ENCODE results near the gene FGFR4. TPM values are rescaled to one million over a fixed set of nuclear protein-coding genes. Genes with fewer than 3 reads are reported as not detected.

The FGFR4 gene
- total and polyA plus RNA-seq, 2 donors (not counting 1 experiment from before 2014, with no cell fraction given), result 12.6 to 28.4 TPM

DNA sequence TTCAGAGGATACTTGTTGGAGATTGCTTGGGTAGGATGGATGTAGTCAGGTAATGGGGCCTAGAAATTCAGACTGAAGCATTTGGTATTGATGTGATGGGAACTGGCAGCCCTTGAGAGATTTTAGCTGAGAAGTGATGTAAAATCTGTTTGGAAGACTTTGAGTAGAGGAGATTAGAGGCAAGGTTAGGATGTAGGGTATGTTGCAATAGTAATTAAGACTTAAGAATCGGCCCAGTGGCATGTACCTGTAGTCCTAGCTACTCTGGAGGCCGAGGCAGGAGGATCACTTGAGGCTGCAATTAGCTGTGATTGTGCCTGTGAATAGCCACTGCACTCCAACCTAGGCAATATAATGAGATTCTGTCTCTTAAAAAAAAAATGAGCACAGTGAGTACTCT lies 53.6 kb downstream of the FGFR4 start:
- H3K27me3 ChIP-seq (ENCODE audit: control insufficient read depth, insufficient read depth, low read length), result no peaks in the 10 kb centered on the region
- no peaks in the 10 kb centered on the region for H4K20me1 ChIP-seq (ENCODE audit: control insufficient read depth, extremely low read depth, insufficient read depth, low read length)
- H3K36me3 ChIP-seq (ENCODE audit: control insufficient read depth, insufficient read depth, low read length), result peaks cover 8% of the 10 kb centered on the region
- no peak overlapping the region for H3K4me3 ChIP-seq (replicated peaks in 1 of 4; ENCODE audit: control extremely low read depth in 1 of 4, insufficient read depth in 1 of 4, low read depth in 3 of 4, low read length in 4 of 4)
- no peak overlapping the region for H3K9ac ChIP-seq (ENCODE audit: insufficient read depth, low read length)
- DNase-seq (ENCODE audit: low read depth in 2 of 2), result no peak
- no peaks in the 10 kb centered on the region for H3K9me3 ChIP-seq (ENCODE audit: control insufficient read depth, insufficient read depth, low read depth, low read length)
- TF ChIP-seq, protein P1, sequence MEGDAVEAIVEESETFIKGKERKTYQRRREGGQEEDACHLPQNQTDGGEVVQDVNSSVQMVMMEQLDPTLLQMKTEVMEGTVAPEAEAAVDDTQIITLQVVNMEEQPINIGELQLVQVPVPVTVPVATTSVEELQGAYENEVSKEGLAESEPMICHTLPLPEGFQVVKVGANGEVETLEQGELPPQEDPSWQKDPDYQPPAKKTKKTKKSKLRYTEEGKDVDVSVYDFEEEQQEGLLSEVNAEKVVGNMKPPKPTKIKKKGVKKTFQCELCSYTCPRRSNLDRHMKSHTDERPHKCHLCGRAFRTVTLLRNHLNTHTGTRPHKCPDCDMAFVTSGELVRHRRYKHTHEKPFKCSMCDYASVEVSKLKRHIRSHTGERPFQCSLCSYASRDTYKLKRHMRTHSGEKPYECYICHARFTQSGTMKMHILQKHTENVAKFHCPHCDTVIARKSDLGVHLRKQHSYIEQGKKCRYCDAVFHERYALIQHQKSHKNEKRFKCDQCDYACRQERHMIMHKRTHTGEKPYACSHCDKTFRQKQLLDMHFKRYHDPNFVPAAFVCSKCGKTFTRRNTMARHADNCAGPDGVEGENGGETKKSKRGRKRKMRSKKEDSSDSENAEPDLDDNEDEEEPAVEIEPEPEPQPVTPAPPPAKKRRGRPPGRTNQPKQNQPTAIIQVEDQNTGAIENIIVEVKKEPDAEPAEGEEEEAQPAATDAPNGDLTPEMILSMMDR (conservative IDR thresholded peaks at IDR 0.05 in 1 of 2, IDR thresholded peaks at IDR 0.05 in 1 of 2; ENCODE audit: low read depth in 1 of 2, low read length in 2 of 2), result no peak
- no peak for TF ChIP-seq EZH2 (IDR thresholded peaks at IDR 0.05; ENCODE audit: low read length, missing control alignments)
- no peak overlapping the region for H3K4me2 ChIP-seq (ENCODE audit: extremely low read depth, insufficient read depth, low read length)
- peaks cover 75% of the 10 kb centered on the region for H3K79me2 ChIP-seq (ENCODE audit: control insufficient read depth, insufficient read depth, low read length)
- peaks cover 8% of the 10 kb centered on the region for H3K4me1 ChIP-seq (ENCODE audit: control insufficient read depth, extremely low read depth, insufficient read depth, low read length)
- no peak overlapping the region for H2AFZ ChIP-seq (ENCODE audit: low read length)
- H3K27ac ChIP-seq (ENCODE audit: insufficient read depth, low read length), result no peak overlapping the region

DNA sequence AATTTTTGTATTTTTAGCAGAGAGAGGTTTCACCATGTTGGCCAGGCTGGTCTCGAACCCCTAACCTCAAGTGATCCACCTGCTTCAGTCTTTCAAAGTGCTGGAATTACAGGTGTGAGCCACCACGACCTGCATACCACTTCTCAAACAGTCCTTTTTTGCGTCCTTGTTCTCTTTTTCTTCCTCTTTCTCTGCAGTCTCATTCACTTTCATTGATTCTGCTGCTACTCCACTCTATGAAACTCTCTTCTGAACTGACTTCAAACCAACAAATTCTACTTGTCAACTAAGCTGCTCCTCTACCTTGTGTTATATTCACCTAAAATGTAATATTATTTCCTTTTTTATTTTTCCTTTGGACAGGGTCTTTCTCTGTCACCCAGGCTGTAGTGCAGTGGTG lies 54.8 kb downstream of the FGFR4 start:
- Histone ChIP-seq H3K79me2 (ENCODE audit: control insufficient read depth, insufficient read depth, low read length) (peaks cover 67% of the 10 kb centered on the region), H3K9ac (ENCODE audit: insufficient read depth, low read length) (no peak overlapping the region), H4K20me1 (ENCODE audit: control insufficient read depth, extremely low read depth, insufficient read depth, low read length) (no peaks in the 10 kb centered on the region), H3K27me3 (ENCODE audit: control insufficient read depth, insufficient read depth, low read length) (no peaks in the 10 kb centered on the region), H3K4me2 (ENCODE audit: extremely low read depth, insufficient read depth, low read length) (no peak overlapping the region), H2AFZ (ENCODE audit: low read length) (no peak overlapping the region), H3K27ac (ENCODE audit: insufficient read depth, low read length) (no peak overlapping the region), H3K9me3 (ENCODE audit: control insufficient read depth, insufficient read depth, low read depth, low read length) (no peaks in the 10 kb centered on the region), H3K36me3 (ENCODE audit: control insufficient read depth, insufficient read depth, low read length) (peaks cover 4% of the 10 kb centered on the region), H3K4me3 (replicated peaks in 1 of 4; ENCODE audit: control extremely low read depth in 1 of 4, insufficient read depth in 1 of 4, low read depth in 3 of 4, low read length in 4 of 4) (no peak overlapping the region), H3K4me1 (ENCODE audit: control insufficient read depth, extremely low read depth, insufficient read depth, low read length) (no peaks in the 10 kb centered on the region)
- no peak for DNase-seq (ENCODE audit: low read depth in 2 of 2)
- no peak for TF ChIP-seq EZH2 (IDR thresholded peaks at IDR 0.05; ENCODE audit: low read length, missing control alignments)
- TF ChIP-seq, protein P1 (conservative IDR thresholded peaks at IDR 0.05 in 1 of 2, IDR thresholded peaks at IDR 0.05 in 1 of 2; ENCODE audit: low read depth in 1 of 2, low read length in 2 of 2), result no peak

DNA sequence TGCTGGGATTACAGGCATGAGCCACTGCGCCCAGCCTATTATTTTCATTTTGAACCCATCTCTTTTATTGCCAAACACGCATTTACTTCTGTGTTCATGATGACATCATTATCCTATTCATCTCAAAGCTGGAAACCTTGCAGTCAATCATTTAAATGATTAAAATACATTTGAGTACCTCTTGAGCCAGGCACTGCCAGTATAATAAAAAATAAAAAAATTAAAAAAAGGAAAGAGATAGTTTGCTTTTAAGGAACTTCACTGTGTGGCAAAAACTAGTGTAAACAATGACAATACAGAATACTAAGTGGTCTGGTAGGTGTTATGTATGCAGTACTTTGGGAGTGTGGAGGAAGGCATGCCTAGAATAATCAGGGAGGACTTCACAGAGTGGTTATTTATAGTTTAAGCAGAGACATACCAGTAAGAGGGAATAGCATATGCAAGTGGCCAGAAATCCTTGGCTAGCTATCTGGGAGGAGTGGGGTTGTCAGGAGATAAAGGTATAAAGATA lies 55.4 kb downstream of the FGFR4 start:
- Histone ChIP-seq H3K9me3 (ENCODE audit: control insufficient read depth, insufficient read depth, low read depth, low read length) (no peaks in the 10 kb centered on the region), H3K36me3 (ENCODE audit: control insufficient read depth, insufficient read depth, low read length) (peaks cover 4% of the 10 kb centered on the region), H3K79me2 (ENCODE audit: control insufficient read depth, insufficient read depth, low read length) (peaks cover 60% of the 10 kb centered on the region), H3K4me3 (replicated peaks in 1 of 4; ENCODE audit: control extremely low read depth in 1 of 4, insufficient read depth in 1 of 4, low read depth in 3 of 4, low read length in 4 of 4) (no peak overlapping the region), H4K20me1 (ENCODE audit: control insufficient read depth, extremely low read depth, insufficient read depth, low read length) (no peaks in the 10 kb centered on the region), H3K4me2 (ENCODE audit: extremely low read depth, insufficient read depth, low read length) (no peak overlapping the region), H3K4me1 (ENCODE audit: control insufficient read depth, extremely low read depth, insufficient read depth, low read length) (peaks cover 2% of the 10 kb centered on the region), H3K9ac (ENCODE audit: insufficient read depth, low read length) (no peak overlapping the region), H3K27ac (ENCODE audit: insufficient read depth, low read length) (no peak overlapping the region), H3K27me3 (ENCODE audit: control insufficient read depth, insufficient read depth, low read length) (no peaks in the 10 kb centered on the region), H2AFZ (ENCODE audit: low read length) (no peak overlapping the region)
- no peak for DNase-seq (ENCODE audit: low read depth in 2 of 2)
- TF ChIP-seq, protein P1 (conservative IDR thresholded peaks at IDR 0.05 in 1 of 2, IDR thresholded peaks at IDR 0.05 in 1 of 2; ENCODE audit: low read depth in 1 of 2, low read length in 2 of 2), result no peak
- TF ChIP-seq EZH2 (IDR thresholded peaks at IDR 0.05; ENCODE audit: low read length, missing control alignments), result no peak

Data from fibroblast of lung (primary cell).